Stimulated activated naive CD8-positive, alpha-beta T cell treated with anti-CD3 and anti-CD28 coated beads, Interleukin-15, amount 100 ng/mL, for 72 hours (primary cell): ENCODE results near the gene TRPM8.
"Not testable (repeated sequence)": the region's sequence is repeated elsewhere in the genome, so short reads cannot be mapped to it uniquely, and the experiment has no call there.

Experiments
- ATAC-seq: fragments of 150-1000 bp; cut with Tn5 transposase; 2 replicates; pipeline ENCODE4 v1.10.0; 2021; ENCODE audit warnings: mild to moderate bottlenecking, moderate library complexity
- DNase-seq, 2 donors: peaks; one replicate each; pipeline ENCODE4 v3.0.0; 2021 to 2022
- H3K27ac Mint-ChIP-seq, 2 donors: one replicate each; pipeline ENCODE4 v1.8.0; 2022; ENCODE audit warnings: mild to moderate bottlenecking in 2 of 2, mixed read lengths in 2 of 2, moderate library complexity in 2 of 2
- H3K27me3 Mint-ChIP-seq: one replicate; pipeline ENCODE4 v1.8.0; 2022; ENCODE audit warnings: mixed read lengths
- H3K4me1 Mint-ChIP-seq: one replicate; pipeline ENCODE4 v1.8.0; 2022; ENCODE audit warnings: mild to moderate bottlenecking, mixed read lengths
- H3K4me3 Mint-ChIP-seq, 2 donors: one replicate each; pipeline ENCODE4 v1.8.0; 2022; ENCODE audit warnings: mild to moderate bottlenecking in 2 of 2, mixed read lengths in 2 of 2, moderate library complexity in 1 of 2
- H3K9me3 Mint-ChIP-seq, 2 donors: one replicate each; pipeline ENCODE4 v1.8.0; 2022; ENCODE audit warnings: mixed read lengths in 2 of 2

Gene TRPM8

DNA sequence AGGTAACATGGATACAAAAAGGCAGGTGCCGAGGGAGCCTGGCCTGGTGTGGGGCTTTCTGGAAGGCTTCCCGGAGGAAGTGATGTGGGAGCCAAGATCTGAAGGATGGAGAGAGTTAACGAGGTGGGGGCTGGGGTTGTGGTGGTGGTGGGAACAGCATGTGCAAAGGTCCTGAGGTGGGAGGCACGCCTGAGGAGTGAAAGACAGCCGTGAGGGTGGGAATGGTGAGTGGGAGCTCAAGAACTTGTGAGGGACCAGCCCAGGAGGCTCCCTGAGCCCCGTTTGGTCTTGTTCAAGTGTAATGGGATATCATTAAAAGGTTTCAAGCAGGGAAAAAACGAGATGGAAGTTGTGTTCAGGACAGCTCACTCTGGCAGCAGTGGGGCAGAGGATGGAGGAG lies 35.2 kb downstream of the TRPM8 start:
- no peak for DNase-seq
- no peak for ATAC-seq
- Mint-ChIP-seq H3K4me1 (no peaks in the 10 kb centered on the region), H3K9me3 (no peaks in the 10 kb centered on the region), H3K4me3 (no peak overlapping the region), H3K27me3 (peaks cover 34% of the 10 kb centered on the region), H3K27ac (no peak overlapping the region)

- Mint-ChIP-seq H3K9me3 (no peaks in the 10 kb centered on the region), H3K4me3 (no peak overlapping the region), H3K27me3 (peaks cover 34% of the 10 kb centered on the region), H3K27ac (peak overlapping the region in 1 of 2 donors; percentile 4), H3K4me1 (no peaks in the 10 kb centered on the region)
- ATAC-seq (no peak), DNase-seq (no peak)
These were observed 36.1 kb downstream of the TRPM8 start for GRCh38 chr2:233953087-233953801.

- Mint-ChIP-seq H3K27ac (no peak overlapping the region), H3K4me3 (no peak overlapping the region), H3K27me3 (peaks cover 7% of the 10 kb centered on the region), H3K4me1 (no peaks in the 10 kb centered on the region), H3K9me3 (no peaks in the 10 kb centered on the region)
- DNase-seq: no peak
- peak; percentile 64 for ATAC-seq
These were observed 43.0 kb downstream of the TRPM8 start for GRCh38 chr2:233960203-233960602.

DNA sequence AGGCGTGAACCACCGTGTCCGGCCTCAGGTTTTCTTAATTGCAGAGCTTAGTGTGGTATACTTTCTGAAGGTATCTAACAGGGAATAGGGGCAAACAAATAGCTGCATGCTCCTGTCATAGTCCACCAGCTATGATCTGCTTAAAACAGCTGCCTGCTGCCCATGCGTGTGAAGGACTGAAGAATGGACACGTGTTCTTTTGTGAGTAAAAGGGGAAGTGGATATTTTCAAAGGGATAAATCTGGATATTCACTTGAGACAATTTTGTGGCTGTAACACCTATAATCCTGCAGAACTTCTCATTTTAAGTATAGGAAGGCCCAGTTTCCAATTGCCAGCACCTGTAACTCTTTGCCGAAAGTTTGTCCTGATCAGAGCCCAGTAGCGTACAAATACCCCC lies 44.7 kb downstream of the TRPM8 start:
- no peaks in the 10 kb centered on the region for H3K27me3 Mint-ChIP-seq
- DNase-seq (no peak), ATAC-seq (no peak)
- no peak overlapping the region for H3K27ac Mint-ChIP-seq
- H3K4me3 Mint-ChIP-seq: no peak overlapping the region
- no peaks in the 10 kb centered on the region for H3K9me3 Mint-ChIP-seq
- H3K4me1 Mint-ChIP-seq: no peaks in the 10 kb centered on the region

DNA sequence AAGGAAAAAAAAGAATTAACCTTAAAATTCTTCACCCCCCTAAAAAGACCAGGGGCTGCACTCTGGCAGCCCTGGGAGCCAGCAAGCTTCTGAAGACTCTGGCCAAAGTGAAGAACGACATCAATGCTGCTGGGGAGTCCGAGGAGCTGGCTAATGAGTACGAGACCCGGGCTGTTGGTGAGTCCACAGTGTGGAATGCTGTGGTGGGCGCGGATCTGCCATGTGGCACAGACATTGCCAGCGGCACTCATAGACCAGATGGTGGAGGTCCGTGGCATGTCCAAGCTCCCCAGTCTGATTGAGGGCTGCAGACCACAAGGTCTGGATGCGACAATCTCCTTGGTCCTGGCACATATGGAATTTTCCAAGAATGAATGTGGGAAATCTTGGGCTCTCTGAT lies 47.4 kb downstream of the TRPM8 start:
- ATAC-seq (no peak), DNase-seq (no peak)
- Mint-ChIP-seq H3K4me1 (peaks cover 15% of the 10 kb centered on the region), H3K4me3 (no peak overlapping the region), H3K9me3 (no peaks in the 10 kb centered on the region), H3K27me3 (no peaks in the 10 kb centered on the region), H3K27ac (peak overlapping the region in 1 of 2 donors; percentile 22)

GRCh38 chr2:233965032-233965603 lies 47.9 kb downstream of the TRPM8 start:
- no peak overlapping the region for H3K27ac Mint-ChIP-seq
- H3K27me3 Mint-ChIP-seq: no peaks in the 10 kb centered on the region
- DNase-seq (no peak), ATAC-seq (no peak)
- no peak overlapping the region for H3K4me3 Mint-ChIP-seq
- H3K4me1 Mint-ChIP-seq: peaks cover 15% of the 10 kb centered on the region
- H3K9me3 Mint-ChIP-seq: no peaks in the 10 kb centered on the region

GRCh38 chr2:233965646-233966045 lies 48.5 kb downstream of the TRPM8 start:
- not testable (repeated sequence) for H3K4me3 Mint-ChIP-seq, H3K9me3 Mint-ChIP-seq, DNase-seq, H3K27me3 Mint-ChIP-seq, H3K27ac Mint-ChIP-seq, ATAC-seq
- peaks cover 15% of the 10 kb centered on the region for H3K4me1 Mint-ChIP-seq

- DNase-seq (no peak), ATAC-seq (no peak)
- Mint-ChIP-seq H3K4me3 (no peak overlapping the region), H3K27me3 (no peaks in the 10 kb centered on the region), H3K9me3 (no peaks in the 10 kb centered on the region), H3K4me1 (peaks cover 15% of the 10 kb centered on the region), H3K27ac (no peak overlapping the region)
These were observed 49.2 kb downstream of the TRPM8 start for GRCh38 chr2:233966388-233966787.

GRCh38 chr2:233967164-233967563 lies 50.0 kb downstream of the TRPM8 start:
- DNase-seq (no peak), ATAC-seq (no peak)
- Mint-ChIP-seq H3K4me1 (peaks cover 15% of the 10 kb centered on the region), H3K9me3 (no peaks in the 10 kb centered on the region), H3K4me3 (no peak overlapping the region), H3K27me3 (no peaks in the 10 kb centered on the region), H3K27ac (no peak overlapping the region)

- Mint-ChIP-seq H3K9me3 (no peaks in the 10 kb centered on the region), H3K4me1 (peaks cover 15% of the 10 kb centered on the region), H3K4me3 (no peak overlapping the region), H3K27me3 (no peaks in the 10 kb centered on the region), H3K27ac (no peak overlapping the region)
- no peak for DNase-seq
- peak; percentile 52 for ATAC-seq
These were observed 51.4 kb downstream of the TRPM8 start for GRCh38 chr2:233968556-233968955.

DNA sequence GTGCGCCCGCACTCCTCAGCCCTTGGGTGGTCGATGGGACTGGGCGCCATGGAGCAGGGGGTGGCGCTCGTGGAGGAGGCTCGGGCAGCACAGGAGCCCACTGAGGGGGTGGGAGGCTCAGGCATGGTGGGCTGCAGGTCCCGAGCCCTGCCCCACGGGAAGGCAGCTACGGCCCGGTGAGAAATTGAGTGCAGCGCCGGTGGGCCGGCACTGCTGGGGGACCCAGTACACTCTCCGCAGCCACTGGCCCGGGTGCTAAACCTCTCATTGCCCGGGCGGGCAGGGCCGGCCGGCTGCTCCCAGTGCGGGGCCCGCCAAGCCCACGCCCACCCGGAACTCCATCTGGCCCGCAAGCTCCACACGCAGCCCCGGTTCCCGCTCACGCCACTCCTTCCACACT lies 55.3 kb downstream of the TRPM8 start:
- H3K27ac Mint-ChIP-seq, ATAC-seq, DNase-seq, H3K4me3 Mint-ChIP-seq, H3K9me3 Mint-ChIP-seq, H3K27me3 Mint-ChIP-seq: not testable (repeated sequence)
- peaks cover 33% of the 10 kb centered on the region for H3K4me1 Mint-ChIP-seq

GRCh38 chr2:233972941-233973575 lies 55.9 kb downstream of the TRPM8 start:
- Mint-ChIP-seq H3K4me3 (no peak overlapping the region), H3K27ac (no peak overlapping the region), H3K27me3 (no peaks in the 10 kb centered on the region), H3K9me3 (no peaks in the 10 kb centered on the region), H3K4me1 (peaks cover 32% of the 10 kb centered on the region)
- ATAC-seq (no peak), DNase-seq (no peak)

DNA sequence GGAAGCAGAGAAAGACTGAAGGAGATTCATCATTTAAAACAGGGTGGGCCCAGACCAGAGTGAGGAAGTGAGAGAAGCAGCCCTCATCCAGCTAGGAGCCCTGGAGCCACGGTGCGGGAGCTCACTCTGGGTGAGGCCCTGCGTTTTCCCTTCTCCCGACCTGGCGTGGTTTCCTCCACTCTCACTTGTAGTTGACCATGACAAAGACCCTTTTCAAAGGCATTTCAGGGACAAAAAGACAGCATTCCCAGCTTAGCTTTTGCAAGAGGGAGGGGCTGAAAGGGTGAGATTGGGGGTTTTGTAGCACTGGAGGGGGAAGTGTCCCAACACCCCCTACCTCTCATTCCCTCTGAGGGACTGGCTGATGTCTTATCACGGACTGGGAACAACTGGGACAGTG lies 56.6 kb downstream of the TRPM8 start:
- no peak overlapping the region for H3K4me3 Mint-ChIP-seq
- H3K27me3 Mint-ChIP-seq: no peaks in the 10 kb centered on the region
- no peaks in the 10 kb centered on the region for H3K9me3 Mint-ChIP-seq
- H3K27ac Mint-ChIP-seq: no peak overlapping the region
- peaks cover 32% of the 10 kb centered on the region for H3K4me1 Mint-ChIP-seq
- DNase-seq: no peak
- ATAC-seq: no peak

DNA sequence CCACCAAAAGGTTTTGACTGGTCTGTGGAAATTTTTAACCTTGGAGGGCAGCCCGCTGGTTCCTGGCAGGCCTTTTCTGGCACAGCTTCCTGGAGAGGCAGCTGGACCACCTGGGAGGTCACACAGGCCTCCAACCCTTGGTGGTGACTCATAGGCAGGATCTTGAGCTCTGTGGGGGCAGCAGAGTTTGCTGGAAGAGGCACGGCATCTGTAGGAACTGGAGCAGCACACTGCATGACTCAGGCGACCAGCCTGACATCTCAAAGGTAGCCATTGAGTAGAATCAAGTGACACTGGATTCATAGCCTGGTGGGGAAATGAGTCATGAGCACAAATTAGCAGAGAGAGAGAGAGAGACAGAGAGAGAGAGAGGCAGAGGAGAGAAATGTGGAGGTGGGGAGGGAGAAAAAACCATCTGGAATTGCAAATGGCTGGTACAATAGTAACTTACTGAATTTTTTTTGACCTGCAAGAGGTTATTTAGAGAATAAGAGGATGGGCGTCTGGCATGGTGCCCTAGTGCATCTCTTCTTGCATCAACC lies 57.4 kb downstream of the TRPM8 start:
- peak; percentile 80 for ATAC-seq

DNA sequence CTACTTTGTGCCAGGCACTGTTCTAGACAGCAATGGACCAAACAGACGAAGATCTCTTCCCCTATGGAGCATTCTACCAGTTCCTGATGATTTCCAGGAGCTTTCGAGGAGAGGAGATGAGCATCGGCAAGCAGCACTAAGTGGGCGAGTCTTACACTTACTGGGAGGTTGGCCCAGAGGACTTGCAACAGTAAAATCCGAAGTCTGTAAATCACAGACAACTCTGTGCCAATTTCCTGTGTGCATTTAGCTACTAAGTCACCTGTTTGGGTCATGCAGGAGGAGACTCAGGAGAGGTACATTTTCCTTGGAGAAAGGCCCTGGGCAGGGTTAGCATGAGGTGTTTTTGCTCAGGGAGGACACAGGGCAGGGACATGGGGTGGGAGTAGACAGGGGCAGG lies 58.9 kb downstream of the TRPM8 start:
- Mint-ChIP-seq H3K4me1 (peaks cover 42% of the 10 kb centered on the region), H3K27ac (no peak overlapping the region), H3K4me3 (no peak overlapping the region), H3K9me3 (no peaks in the 10 kb centered on the region), H3K27me3 (no peaks in the 10 kb centered on the region)
- ATAC-seq: no peak
- no peak for DNase-seq

More for the DNA sequence above, 57.4 kb downstream of the TRPM8 start:
- Mint-ChIP-seq H3K4me1 (peaks cover 34% of the 10 kb centered on the region), H3K27ac (no peak overlapping the region), H3K27me3 (no peaks in the 10 kb centered on the region), H3K4me3 (no peak overlapping the region), H3K9me3 (no peaks in the 10 kb centered on the region)
- peak in 1 of 2 donors; percentile 30 for DNase-seq

DNA sequence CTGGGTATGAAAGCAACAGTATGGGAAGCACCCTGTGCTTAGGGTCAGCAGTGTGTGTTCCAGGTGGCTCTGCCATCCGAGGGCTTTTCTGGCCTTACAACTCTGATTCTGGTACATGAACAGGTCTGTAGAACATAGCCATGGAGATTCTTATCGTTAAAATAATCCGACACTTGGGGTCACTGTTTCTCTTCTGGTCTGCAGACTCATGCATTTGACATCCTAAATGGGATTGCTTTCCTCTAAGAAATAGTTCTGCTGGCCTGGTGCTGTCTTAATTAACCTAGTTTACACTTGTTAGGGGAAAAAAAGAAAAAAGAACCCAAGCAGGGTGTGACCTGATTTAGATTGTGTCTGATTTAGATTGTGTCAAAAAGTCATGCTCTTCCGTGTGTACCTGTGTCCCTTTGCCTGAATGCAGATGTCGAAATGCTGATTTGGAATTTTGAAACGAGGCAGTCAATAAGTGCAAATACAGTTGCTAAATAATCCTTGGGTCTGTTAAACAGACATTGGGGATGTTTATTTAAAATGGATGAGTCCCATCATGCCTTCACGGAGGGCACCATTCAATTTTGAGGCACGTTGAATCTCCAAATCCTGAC lies 59.6 kb downstream of the TRPM8 start:
- peak; percentile 45 for ATAC-seq
- H3K4me1 Mint-ChIP-seq: peaks cover 49% of the 10 kb centered on the region
- no peaks in the 10 kb centered on the region for H3K27me3 Mint-ChIP-seq
- H3K9me3 Mint-ChIP-seq: no peaks in the 10 kb centered on the region
- peak in 1 of 2 donors; percentile 23 for DNase-seq
- H3K4me3 Mint-ChIP-seq: no peak overlapping the region
- no peak overlapping the region for H3K27ac Mint-ChIP-seq
